ENCODE results near the gene ARMC9. TPM values are rescaled to one million over a fixed set of nuclear protein-coding genes. Genes with fewer than 3 reads are reported as not detected.

The ARMC9 gene
- total and polyA plus RNA-seq, 2 donors from 2014 or later, result 7.3 to 18.2 TPM

GRCh38 chr2:231378026-231378722 is 179.7 kb downstream of the ARMC9 start:
- H3K4me1 ChIP-seq (ENCODE audit: control insufficient read depth in 2 of 3, insufficient read depth in 2 of 3, low read depth in 1 of 3, low read length in 3 of 3), result no peaks in the 10 kb centered on the region
- no peaks in the 10 kb centered on the region for H3K9me3 ChIP-seq (ENCODE audit: control insufficient read depth in 2 of 3, insufficient read depth in 1 of 3, low read length in 3 of 3)
- DNase-seq, result no peak
- no peak overlapping the region for H3K27ac ChIP-seq (ENCODE audit: low read depth in 2 of 2, low read length in 2 of 2)
- no peaks in the 10 kb centered on the region for H3K27me3 ChIP-seq (ENCODE audit: control insufficient read depth, insufficient read depth, low read length)
- TF ChIP-seq CTCF (IDR thresholded peaks at IDR 0.05; ENCODE audit: borderline replicate concordance, extremely low read depth, insufficient read depth), result no peak
- no peak overlapping the region for H3K4me3 ChIP-seq (ENCODE audit: low read length in 3 of 3)
- H3K36me3 ChIP-seq (ENCODE audit: control insufficient read depth in 2 of 3, insufficient read depth in 3 of 3, low read length in 3 of 3), result no peaks in the 10 kb centered on the region
- FAIRE-seq, result no peak
- intact Hi-C loops (cut with DNase I), result no loop called here
- H3K9ac ChIP-seq (ENCODE audit: low read length in 3 of 3), result no peak overlapping the region

DNA sequence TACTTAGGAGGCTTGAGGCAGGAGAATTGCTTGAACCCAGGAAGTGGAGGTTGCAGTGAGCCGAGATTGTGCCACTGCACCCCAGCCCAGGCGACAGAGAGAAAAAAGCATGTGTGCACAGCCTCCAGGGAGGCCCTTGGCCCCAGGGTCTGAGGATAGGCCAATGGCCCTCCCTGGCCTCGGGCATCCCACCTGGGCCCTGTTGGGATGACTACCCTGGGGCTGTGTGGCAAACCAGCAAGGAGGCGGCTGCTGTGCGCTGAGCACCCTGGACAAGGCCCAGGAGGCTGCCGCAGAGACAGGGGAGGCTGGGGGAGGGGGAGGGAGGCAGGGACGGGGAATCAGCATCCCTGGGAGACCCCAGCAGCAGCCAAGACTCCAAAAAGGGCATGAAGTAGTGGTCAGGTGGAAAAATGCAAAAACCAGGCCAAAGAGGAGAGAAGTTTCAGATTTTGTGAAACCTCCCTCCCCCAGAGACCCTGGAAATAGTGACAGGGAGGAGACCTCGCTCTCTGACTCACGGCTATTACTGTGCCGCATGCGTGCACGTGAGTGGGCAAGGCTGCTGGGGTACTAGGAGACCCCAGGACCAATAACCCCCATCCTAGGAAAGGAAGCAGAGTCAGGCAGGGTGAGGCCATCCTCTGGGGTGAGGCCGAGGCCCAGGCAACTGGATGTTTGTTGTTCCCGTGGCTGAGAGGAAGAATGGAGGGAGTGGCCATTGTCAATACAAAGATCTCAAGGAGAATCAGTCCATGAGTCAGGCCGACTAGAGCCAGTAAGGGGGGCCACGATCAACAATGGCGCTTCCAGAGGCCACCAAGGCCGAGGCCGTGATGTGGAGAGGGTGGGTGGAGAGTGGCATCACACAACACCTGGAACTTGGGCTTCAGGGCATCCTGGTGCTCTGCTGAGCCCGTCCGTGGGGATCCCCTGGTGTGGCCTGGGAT is 181.1 kb downstream of the ARMC9 start:
- intact Hi-C loops (cut with DNase I), result no loop called here
- no peaks in the 10 kb centered on the region for H3K4me1 ChIP-seq (ENCODE audit: control insufficient read depth in 2 of 3, insufficient read depth in 2 of 3, low read depth in 1 of 3, low read length in 3 of 3)

DNA sequence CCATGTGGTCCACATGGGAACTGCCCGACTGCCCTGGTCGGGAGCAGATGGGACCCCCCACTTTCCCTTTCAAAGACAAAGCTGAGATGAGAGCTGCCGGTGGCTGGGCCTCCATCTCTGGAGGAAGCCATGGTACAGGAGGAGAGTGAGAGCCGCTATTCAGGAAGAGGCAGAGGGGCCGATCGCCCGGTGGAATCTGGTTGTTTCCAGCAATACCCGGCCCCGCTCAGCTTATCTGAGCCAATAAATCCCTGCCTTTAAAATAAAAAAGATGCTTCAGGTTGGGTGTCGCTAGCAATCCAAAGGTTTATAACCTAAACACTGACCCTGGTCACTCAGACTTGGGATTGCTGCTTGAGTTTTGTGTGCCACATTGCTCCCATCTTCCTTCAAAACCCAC is 181.9 kb downstream of the ARMC9 start:
- H3K27ac ChIP-seq (ENCODE audit: low read depth in 2 of 2, low read length in 2 of 2), result no peak overlapping the region
- H3K36me3 ChIP-seq (ENCODE audit: control insufficient read depth in 2 of 3, insufficient read depth in 3 of 3, low read length in 3 of 3), result no peaks in the 10 kb centered on the region
- no peak for TF ChIP-seq CTCF (IDR thresholded peaks at IDR 0.05; ENCODE audit: borderline replicate concordance, extremely low read depth, insufficient read depth)
- H3K27me3 ChIP-seq (ENCODE audit: control insufficient read depth, insufficient read depth, low read length), result no peaks in the 10 kb centered on the region
- H3K9ac ChIP-seq (ENCODE audit: low read length in 3 of 3), result no peak overlapping the region
- DNase-seq (no peak), FAIRE-seq (no peak)
- no peak overlapping the region for H3K4me3 ChIP-seq (ENCODE audit: low read length in 3 of 3)
- intact Hi-C loops (cut with DNase I), result no loop called here
- no peaks in the 10 kb centered on the region for H3K4me1 ChIP-seq (ENCODE audit: control insufficient read depth in 2 of 3, insufficient read depth in 2 of 3, low read depth in 1 of 3, low read length in 3 of 3)
- peaks cover 0 to 7% (median 0%) of the 10 kb centered on the region in 3 donors for H3K9me3 ChIP-seq (ENCODE audit: control insufficient read depth in 2 of 3, insufficient read depth in 1 of 3, low read length in 3 of 3)

More for the DNA sequence above, 181.1 kb downstream of the ARMC9 start:
- no peaks in the 10 kb centered on the region for H3K36me3 ChIP-seq (ENCODE audit: control insufficient read depth in 2 of 3, insufficient read depth in 3 of 3, low read length in 3 of 3)
- H3K9me3 ChIP-seq (ENCODE audit: control insufficient read depth in 2 of 3, insufficient read depth in 1 of 3, low read length in 3 of 3), result peaks cover 0 to under 1% (median 0%) of the 10 kb centered on the region in 3 donors
- no peak overlapping the region for H3K4me3 ChIP-seq (ENCODE audit: low read length in 3 of 3)
- H3K27me3 ChIP-seq (ENCODE audit: control insufficient read depth, insufficient read depth, low read length), result no peaks in the 10 kb centered on the region
- no peak for TF ChIP-seq CTCF (IDR thresholded peaks at IDR 0.05; ENCODE audit: borderline replicate concordance, extremely low read depth, insufficient read depth)
- DNase-seq (no peak), FAIRE-seq (no peak)
- no peak overlapping the region for H3K9ac ChIP-seq (ENCODE audit: low read length in 3 of 3)
- H3K27ac ChIP-seq (ENCODE audit: low read depth in 2 of 2, low read length in 2 of 2), result no peak overlapping the region
